NOMO-1 treated with DMSO at 0.1 percent for 48 hours (cell line): ENCODE data around the gene RSRC1.
"Not testable (repeated sequence)": the region's sequence is repeated elsewhere in the genome, so short reads cannot be mapped to it uniquely, and the experiment has no call there.

Source experiments
- DNase-seq: peaks from one replicate; lab custom pipeline; 2025; ENCODE audit not compliant: unreplicated experiment; lab: John Stamatoyannopoulos, UW

RSRC1 gene

GRCh38 chr3:158506456-158506855 lies 396.6 kb downstream of the RSRC1 start:
- DNase-seq, result no peak

DNA sequence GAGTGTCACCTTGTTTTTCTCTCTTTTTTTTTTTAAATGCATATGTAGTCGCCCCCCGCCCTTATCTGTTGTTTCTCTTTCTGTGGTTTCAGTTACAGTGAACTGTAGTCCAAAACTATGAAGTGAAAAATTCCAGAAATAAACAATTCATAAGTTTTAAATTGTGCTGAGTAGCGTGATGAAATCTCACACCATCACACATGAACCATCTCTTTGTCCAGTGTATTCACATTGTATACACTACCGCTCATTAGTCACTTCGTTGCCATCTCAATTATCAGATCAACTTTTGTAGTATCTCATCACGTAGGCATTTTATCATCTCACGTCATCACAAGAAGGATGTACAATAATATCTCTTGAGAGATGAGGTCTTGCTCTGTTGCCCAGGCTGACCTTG lies 398.6 kb downstream of the RSRC1 start:
- DNase-seq, result no peak

GRCh38 chr3:158509891-158510290 lies 400.0 kb downstream of the RSRC1 start:
- DNase-seq, result no peak

DNA sequence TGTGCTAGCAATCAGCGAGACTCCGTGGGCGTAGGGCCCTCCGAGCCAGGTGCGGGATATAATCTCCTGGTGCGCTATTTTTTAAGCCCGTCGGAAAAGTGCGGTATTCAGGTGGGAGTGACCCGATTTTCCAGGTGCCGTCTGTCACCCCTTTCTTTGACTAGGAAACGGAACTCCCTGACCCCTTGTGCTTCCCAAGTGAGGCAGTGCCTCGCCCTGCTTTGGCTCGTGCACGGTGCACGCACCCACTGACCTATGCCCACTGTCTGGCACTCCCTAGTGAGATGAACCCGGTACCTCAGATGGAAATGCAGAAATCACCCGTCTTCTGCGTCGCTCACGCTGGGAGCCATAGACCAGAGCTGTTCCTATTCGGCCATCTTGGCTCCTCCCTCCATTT lies 406.8 kb downstream of the RSRC1 start:
- DNase-seq, result not testable (repeated sequence)

DNA sequence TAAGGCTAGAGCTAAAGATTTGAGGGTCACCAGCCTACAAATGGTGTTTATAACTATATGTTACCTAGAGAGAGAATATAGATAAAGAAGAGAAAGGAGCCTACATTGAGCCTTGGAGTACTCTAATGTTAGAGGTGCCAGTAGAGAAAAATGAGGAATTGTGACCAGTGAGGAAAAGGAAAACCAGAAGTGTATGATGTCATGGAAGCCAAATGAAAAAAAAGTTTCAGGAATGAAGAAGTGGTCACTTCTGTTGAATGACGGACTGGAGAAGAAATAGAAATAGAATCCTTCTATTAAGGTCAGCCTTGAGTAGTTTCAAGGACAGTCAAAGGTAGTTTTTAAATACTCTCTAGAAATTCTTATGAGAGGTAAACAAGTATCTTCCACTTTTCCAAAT lies 409.9 kb downstream of the RSRC1 start:
- DNase-seq, result no peak

- DNase-seq, result no peak
These were observed 410.5 kb downstream of the RSRC1 start for GRCh38 chr3:158520433-158520832.

- DNase-seq, result no peak
These were observed 412.6 kb downstream of the RSRC1 start for GRCh38 chr3:158522221-158523136.

GRCh38 chr3:158528076-158528674 lies 418.3 kb downstream of the RSRC1 start:
- DNase-seq, result no peak

DNA sequence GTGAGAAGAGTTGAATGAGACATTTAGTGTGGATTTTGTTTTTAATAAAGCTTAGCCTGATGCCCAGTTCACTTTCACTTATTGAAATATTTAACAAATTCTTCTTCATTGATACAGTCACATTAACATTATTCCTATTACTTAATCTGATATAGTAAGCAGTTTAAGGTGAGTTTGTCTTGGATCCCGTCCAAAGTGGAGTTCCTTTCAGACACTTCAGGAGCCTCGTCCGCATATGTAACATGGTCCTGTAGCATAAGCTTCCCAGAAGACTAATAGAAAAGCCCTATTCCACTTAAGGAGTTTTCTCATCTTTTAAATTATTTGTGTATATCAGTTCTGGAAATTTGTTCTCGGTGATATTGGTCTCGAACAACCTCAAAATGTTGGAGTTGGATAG lies 421.4 kb downstream of the RSRC1 start:
- DNase-seq, result no peak

- peak; percentile 50 for DNase-seq
These were observed 422.3 kb downstream of the RSRC1 start for GRCh38 chr3:158532099-158532734.

DNA sequence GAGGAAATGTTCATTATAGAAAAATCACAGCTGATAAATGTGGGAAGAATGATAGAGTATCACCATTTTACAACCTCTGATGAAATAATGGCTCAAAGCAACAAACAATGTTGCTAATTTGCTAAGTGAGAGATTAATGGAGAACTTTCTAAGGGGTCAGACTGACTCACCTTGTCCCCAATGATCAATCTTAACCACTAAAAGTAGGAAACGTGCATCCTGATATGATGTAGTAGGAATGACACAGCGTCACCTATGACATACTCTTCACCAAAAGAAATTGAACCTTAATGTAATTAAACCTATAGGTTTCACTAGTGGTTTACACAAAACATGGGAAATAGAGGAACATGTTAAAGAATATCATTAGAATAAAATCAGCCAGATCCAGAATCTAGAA lies 426.0 kb downstream of the RSRC1 start:
- DNase-seq, result no peak

- DNase-seq, result peak; percentile 48
These were observed 429.6 kb downstream of the RSRC1 start for GRCh38 chr3:158539414-158540014.

DNA sequence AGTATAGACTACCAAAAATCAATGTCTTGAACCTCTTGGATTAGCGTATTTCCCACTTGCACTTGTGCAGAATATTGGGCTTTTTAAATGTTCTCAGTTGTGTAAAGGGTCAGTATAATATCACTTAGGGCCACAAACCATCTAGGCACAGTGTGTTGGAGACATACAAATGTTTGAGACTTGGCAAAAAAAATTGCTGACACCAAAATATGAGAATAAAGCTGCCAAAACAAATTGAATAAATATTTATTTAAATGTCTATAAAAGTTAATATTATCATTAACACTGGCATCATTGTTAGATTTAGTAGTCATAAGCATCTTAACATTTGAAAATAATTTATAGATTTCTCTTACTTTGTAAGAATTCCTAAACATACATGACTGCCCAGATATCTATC lies 430.2 kb downstream of the RSRC1 start:
- no peak for DNase-seq

DNA sequence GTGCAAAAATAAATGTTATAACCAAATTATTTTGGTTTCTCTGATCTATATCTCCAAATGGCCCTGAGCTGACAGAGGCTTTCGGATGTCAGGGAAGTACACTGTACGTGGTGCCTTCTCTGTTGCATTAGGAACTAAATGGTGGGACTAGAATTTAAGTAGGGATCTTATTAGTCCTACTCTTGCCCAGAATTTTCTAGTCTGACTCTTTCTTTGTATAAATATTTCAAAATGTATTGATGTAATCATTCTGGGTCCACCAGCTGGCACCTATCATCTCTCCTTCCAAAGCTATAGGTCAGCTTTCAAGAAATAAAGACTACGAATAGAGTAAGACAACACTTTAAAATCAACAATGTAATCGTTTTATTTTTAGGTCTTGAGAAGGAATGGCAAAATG lies 438.8 kb downstream of the RSRC1 start:
- DNase-seq, result no peak

- DNase-seq, result not testable (repeated sequence)
These were observed 440.0 kb downstream of the RSRC1 start for GRCh38 chr3:158549938-158550337.

DNA sequence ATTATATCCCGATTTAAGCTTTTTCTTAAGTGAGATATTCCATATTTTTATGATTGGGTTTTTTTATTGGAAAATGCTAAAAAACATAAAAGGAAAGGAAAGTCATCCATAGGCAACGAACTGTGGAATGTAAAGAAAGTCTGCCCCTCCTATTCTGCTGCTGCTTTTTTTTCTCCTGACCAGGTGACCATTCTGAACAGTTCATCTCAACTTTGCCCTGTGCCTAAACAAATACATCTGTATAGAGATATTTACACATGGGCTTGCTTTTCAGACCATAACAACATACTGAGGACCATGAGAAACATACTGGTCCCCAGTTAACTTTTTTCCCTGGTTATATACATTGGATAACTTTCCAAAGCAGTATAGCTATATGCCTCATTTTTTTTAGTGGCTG lies 442.2 kb downstream of the RSRC1 start:
- no peak for DNase-seq

GRCh38 chr3:158559504-158559903 lies 449.6 kb downstream of the RSRC1 start:
- DNase-seq, result no peak

DNA sequence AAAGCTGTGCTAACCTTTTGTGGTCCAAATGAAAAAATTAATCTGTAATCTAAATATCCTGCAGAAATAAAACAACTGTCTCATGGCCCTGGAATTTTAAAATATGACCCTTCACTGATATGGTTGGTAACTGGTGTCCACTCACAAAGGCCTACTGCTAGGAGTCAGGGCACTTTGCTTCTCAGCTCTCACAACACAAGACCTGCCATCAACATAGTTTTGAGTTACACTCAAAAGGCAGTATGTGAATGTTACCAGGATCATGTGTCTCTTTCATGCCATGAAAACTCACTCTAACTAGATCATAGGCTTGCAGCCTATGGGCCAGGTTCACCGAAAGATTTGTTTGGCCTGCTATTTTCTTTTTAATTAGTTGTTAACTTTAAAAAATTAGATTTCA lies 451.1 kb downstream of the RSRC1 start:
- no peak for DNase-seq

- DNase-seq, result no peak
These were observed 452.8 kb downstream of the RSRC1 start for GRCh38 chr3:158562674-158563073.

GRCh38 chr3:158563076-158563475 lies 453.2 kb downstream of the RSRC1 start:
- no peak for DNase-seq

- no peak for DNase-seq
These were observed 455.2 kb downstream of the RSRC1 start for GRCh38 chr3:158565076-158565475.

GRCh38 chr3:158568784-158569183 lies 458.9 kb downstream of the RSRC1 start:
- DNase-seq, result no peak
